Globus pallidus (tissue), 1 donor: ENCODE data around the gene DNAI1.

ENCODE experiments used
- DNase-seq: peaks from one replicate; pipeline ENCODE4 v3.0.0-alpha.2; 2015; ENCODE audit warnings: low spot score

Gene DNAI1

GRCh38 chr9:34491596-34491995 is 33.0 kb downstream of the DNAI1 start:
- no peak for DNase-seq

GRCh38 chr9:34492051-34492450 is 33.4 kb downstream of the DNAI1 start:
- DNase-seq = no peak

DNA sequence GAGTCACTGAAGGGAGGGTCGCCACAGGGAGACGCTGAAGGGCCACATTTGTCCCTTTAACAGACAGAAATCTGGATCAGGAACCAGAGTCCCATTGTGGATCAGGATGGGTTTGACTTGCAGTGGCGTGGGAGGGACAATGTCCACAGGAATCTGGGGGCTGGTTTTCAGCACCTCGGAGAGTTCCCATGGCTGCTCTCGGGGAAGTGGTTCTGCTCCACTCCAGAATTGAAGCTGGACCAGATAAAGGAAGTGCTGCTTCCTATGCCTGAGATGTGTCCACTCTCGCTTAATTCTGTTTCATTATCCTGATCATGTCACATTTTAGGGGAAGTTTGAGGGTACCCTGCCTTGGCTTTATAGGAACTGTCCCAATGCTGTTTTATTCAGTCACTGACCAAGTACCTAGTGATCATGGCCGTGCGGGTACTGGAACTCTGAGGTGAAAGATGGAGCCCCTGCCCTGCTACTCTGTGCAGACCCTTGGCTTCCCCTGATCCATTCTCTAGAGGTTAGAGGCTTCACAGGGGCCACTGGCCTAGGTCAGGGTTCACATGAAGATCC is 35.4 kb downstream of the DNAI1 start:
- no peak for DNase-seq

- DNase-seq = no peak
Measured at GRCh38 chr9:34496149-34496712, 37.6 kb downstream of the DNAI1 start.

DNA sequence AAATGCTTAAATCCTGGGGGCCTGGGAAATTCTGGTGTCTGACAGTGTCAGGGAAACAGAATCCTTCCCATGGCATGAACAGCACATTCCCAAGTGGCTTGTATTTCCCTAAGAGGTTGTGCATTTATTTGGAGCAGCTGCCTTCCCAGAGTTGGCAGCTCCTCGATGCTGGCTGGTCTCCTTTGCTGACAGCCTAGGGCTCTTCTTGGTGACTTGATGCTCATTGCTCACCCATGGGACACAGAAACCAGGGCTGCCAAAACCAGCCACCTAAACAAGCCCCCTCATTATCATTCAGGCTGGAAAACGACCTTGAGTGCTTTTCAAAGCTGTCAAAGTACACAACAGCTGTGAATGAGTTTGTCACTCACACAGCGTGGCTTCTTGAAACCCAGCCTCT is 39.9 kb downstream of the DNAI1 start:
- DNase-seq = no peak

GRCh38 chr9:34499076-34499475 is 40.5 kb downstream of the DNAI1 start:
- DNase-seq = no peak

GRCh38 chr9:34500623-34501267 is 42.1 kb downstream of the DNAI1 start:
- DNase-seq = no peak

DNA sequence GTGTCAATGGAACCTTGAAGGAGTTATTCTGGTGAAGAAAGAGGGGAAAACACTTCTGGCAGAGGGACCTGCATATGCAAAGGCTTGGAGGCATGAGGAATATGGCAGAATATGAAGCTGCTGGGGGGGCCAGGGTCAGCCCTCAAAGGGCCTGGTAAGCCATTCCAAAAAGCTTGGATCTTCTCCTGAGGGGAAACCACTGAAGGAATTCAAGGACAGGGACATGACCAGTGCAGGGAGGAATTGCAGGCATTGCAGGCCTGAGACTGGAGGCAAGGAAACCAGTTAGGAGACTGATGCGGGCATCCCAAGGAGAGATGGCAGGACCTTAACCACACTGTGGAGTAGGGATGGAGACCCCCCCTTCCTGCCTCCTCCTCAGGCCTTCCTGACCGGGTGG is 42.8 kb downstream of the DNAI1 start:
- DNase-seq = no peak

GRCh38 chr9:34501889-34502425 is 43.4 kb downstream of the DNAI1 start:
- peak; percentile 100 for DNase-seq

- no peak for DNase-seq
Measured at GRCh38 chr9:34502471-34502870, 43.9 kb downstream of the DNAI1 start.

- no peak for DNase-seq
Measured at GRCh38 chr9:34502891-34503290, 44.3 kb downstream of the DNAI1 start.

GRCh38 chr9:34503406-34503805 is 44.8 kb downstream of the DNAI1 start:
- no peak for DNase-seq

DNA sequence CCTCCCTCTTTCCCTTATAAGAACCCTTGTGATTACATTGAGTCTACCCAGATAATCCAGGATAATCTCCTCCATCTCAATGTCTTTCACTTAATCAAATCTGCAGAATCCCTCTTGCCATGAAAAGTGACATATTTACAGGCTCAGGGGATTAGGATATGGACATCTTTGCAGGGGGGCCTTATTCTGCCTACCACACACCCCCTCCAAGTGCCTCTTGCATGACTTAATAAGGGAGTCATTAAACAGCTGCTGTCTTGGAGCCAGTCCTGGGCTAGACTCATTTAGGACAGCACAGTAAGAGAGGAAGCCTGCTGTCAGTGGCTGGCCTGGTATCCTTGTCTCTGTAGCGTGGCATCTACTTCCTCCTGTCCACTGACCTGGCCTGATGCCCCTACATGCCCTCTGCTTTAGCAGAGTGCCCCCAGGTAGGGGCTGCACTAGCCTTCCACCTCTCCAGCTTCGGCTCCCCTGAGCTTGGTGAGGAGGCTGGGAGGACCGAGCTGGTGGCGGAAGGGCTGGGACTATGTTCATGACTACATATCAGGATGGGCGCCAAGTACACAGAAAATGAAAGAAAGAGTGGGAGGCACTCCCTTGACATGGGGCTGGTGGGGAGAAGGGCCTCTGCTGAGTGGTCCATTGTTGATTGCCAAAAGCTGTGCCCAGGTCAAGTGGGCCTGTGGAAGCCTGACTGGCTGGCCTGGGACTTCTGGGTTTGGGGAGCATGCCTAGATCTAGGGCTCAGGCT is 46.9 kb downstream of the DNAI1 start:
- DNase-seq = no peak

GRCh38 chr9:34506623-34507022 is 48.0 kb downstream of the DNAI1 start:
- DNase-seq = no peak

- DNase-seq = no peak
Measured at GRCh38 chr9:34507556-34507955, 49.0 kb downstream of the DNAI1 start.

GRCh38 chr9:34507966-34508365 is 49.4 kb downstream of the DNAI1 start:
- DNase-seq = no peak

DNA sequence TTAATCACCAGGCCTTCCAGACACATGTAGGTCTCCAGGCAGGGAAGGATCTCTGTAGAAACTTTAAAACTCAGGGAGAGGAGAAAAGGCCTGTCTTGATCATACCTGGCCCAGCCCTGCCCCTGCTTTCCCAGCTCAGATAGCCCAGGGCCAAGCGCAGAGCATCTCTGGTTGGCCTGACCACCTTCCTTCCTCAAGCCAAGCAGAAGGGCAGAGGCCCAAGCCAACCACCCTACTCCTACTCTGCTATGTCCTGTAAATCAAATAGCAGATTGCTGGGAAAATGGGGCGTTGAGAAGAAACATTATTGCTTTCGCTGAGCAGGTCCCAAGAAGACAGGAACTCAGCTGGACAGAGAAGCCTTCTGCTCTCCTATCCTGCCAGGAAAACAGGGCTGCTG is 49.9 kb downstream of the DNAI1 start:
- no peak for DNase-seq

DNA sequence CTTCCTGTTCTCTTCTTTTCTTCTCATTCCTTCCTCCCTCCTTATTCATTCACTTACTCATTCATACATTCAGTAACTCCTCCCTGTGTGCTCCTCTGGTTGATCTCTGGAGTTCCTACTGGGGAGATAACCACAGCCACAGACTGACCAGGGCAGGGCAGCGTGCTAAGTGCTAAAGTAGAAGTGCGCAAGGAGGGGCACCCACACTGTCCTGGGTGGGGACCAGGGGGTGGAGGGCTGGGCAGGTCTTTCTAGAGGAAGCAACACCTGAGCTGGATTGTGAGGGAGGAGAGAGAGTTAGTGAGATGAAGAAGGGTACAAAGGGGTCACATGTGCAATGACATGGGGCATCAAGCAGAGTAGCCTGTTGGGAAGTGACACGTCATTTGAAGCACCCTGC is 50.3 kb downstream of the DNAI1 start:
- no peak for DNase-seq

DNA sequence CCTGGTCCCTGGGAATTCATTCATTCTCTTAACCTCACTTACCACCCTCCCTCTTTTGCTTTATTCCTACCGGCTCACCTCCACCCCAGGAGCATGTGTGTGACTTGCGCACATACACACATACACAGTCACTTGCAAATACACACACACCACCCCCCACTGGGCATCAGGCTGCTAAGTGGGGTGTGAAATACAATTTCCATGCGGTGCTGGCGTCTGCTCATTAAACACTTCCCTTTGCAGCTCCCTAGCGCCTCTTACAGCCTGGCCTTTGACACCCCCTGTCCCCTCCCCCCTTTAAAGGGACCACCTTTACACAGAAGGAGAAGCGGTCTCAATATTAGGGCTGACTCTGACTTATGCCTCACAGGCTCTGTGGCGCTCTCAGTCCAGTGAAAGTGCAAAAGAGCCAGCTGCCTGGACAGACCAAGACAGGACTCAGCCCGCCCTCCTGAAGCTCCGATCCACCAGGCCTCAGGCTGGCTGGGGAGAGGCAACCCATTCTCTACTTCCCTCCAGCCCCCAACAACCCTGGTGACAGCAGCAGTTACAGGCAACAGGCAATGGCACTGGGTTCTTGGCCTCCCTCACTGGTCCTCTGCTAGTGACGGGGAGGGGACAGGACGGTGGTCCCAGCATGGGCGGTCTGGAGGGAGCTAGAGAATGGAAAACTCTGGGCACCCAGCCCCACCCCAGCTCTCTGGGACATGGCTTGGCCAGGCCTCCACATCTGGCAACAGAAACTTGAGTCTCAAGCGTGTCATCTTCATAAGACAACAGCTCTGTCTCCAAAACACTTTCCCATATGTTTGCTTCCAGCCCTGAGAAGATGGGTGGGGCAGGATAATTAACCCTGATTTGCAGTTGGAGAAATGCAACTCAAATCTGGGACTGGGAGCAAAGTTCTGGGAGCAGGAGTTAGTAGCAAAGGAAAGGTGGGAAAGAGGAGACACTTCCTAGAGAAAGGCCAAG is 52.2 kb downstream of the DNAI1 start:
- DNase-seq = no peak

- DNase-seq = no peak
Measured at GRCh38 chr9:34512131-34513078, 53.8 kb downstream of the DNAI1 start.
